B cell (primary cell): ENCODE results near the gene RABEP2. TPM values are rescaled to one million over a fixed set of nuclear protein-coding genes. Genes with fewer than 3 reads are reported as not detected.

ENCODE experiments used
- ATAC-seq: fragments of 200-7000 bp; cut with Tn5 transposase; one replicate; pipeline ENCODE4 v1.10.0; 2021; ENCODE audit warnings: low read depth, mild to moderate bottlenecking, moderate number of reproducible peaks, moderate library complexity
- CTCF ChIA-PET: fragments of 350-600 bp; sonication (Branson Sonifier 250); formaldehyde crosslinking; loops from one replicate; lab custom pipeline; 2021; ENCODE audit warnings: antibody characterized with exemption, inconsistent platforms; lab: Charles Lee
- POLR2A ChIA-PET: fragments of 350-600 bp; sonication (Branson Sonifier 250); formaldehyde crosslinking; loops from one replicate; lab custom pipeline; 2021; ENCODE audit warnings: antibody characterized with exemption; lab: Charles Lee
- DNase-seq: peaks from one replicate; pipeline ENCODE4 v3.0.0; 2013
- H2AFZ ChIP-seq: 2 replicates; pipeline ENCODE4 v1.6.1; 2012; ENCODE audit warnings: mild to moderate bottlenecking, low read depth, low read length; ENCODE audit not compliant: insufficient read depth, poor library complexity, severe bottlenecking
- H3K27ac ChIP-seq, 2 donors: 1 replicate in 1 of 2; 2 replicates in 1 of 2; pipeline ENCODE4 v1.5.1; 2012 to 2013; ENCODE audit warnings: low read length in 2 of 2, mild to moderate bottlenecking in 2 of 2, moderate library complexity in 1 of 2
- H3K27me3 ChIP-seq, 4 experiments: fragments of 200-600 bp in 1 of 4; sonication (generic) in 1 of 4; replicated peaks in 1 of 4; 1 replicate in 2 of 4; 2 replicates in 2 of 4; pipeline versions ENCODE4 v1.6.1 to v1.7.0; 2013 to 2016; ENCODE audit warnings: low read length in 3 of 4, mild to moderate bottlenecking in 2 of 4, mixed read lengths in 1 of 4, moderate library complexity in 1 of 4; ENCODE audit not compliant: insufficient read depth in 4 of 4, control insufficient read depth in 3 of 4; ENCODE audit errors: control extremely low read depth in 1 of 4
- H3K36me3 ChIP-seq, 2 experiments: replicated peaks in 1 of 2; 1 replicate in 1 of 2; 2 replicates in 1 of 2; pipeline versions ENCODE4 v1.6.1 to v1.7.1; 2013; ENCODE audit warnings: low read length in 1 of 2; ENCODE audit not compliant: insufficient read depth in 2 of 2, control insufficient read depth in 1 of 2; ENCODE audit errors: control extremely low read depth in 1 of 2, extremely low read depth in 1 of 2
- H3K4me1 ChIP-seq, 2 donors: fragments of 200-600 bp in 1 of 2; sonication (generic) in 1 of 2; 1 replicate in 1 of 2; 2 replicates in 1 of 2; pipeline versions ENCODE4 v1.5.1 to v1.6.1; 2013 to 2017; ENCODE audit warnings: low read length in 2 of 2; ENCODE audit not compliant: control insufficient read depth in 2 of 2, insufficient read depth in 2 of 2
- H3K4me2 ChIP-seq: replicated peaks from 2 replicates; pipeline ENCODE3; 2012; ENCODE audit warnings: mild to moderate bottlenecking, low read depth, low read length; ENCODE audit not compliant: poor library complexity, severe bottlenecking
- H3K4me3 ChIP-seq, 5 experiments: fragments of 200-600 bp in 1 of 5; sonication (generic) in 1 of 5; 1 replicate in 3 of 5; 2 replicates in 2 of 5; pipeline versions ENCODE4 v1.5.1 to v1.7.0; 2011 to 2016; ENCODE audit warnings: low read length in 4 of 5, mild to moderate bottlenecking in 4 of 5, low read depth in 2 of 5, control low read depth in 1 of 5, moderate library complexity in 1 of 5; ENCODE audit not compliant: insufficient read depth in 1 of 5; ENCODE audit errors: control extremely low read depth in 1 of 5, extremely low read depth in 1 of 5
- H3K79me2 ChIP-seq: fragments of 200-600 bp; sonication (generic); one replicate; pipeline ENCODE4 v1.6.0; 2016; ENCODE audit warnings: low read length; ENCODE audit not compliant: control insufficient read depth, insufficient read depth
- H3K9ac ChIP-seq: fragments of 200-600 bp; sonication (generic); 2 replicates; pipeline ENCODE4 v1.6.1; 2017; ENCODE audit warnings: mild to moderate bottlenecking, low read length, moderate library complexity
- H3K9me3 ChIP-seq, 3 donors: one replicate each; pipeline versions ENCODE4 v1.6.1 to v1.7.1; 2013; ENCODE audit warnings: low read length in 2 of 3; ENCODE audit not compliant: control insufficient read depth in 2 of 3, insufficient read depth in 1 of 3; ENCODE audit errors: control extremely low read depth in 1 of 3
- H4K20me1 ChIP-seq: 2 replicates; pipeline ENCODE4 v1.6.0; 2012; ENCODE audit warnings: mild to moderate bottlenecking, low read length; ENCODE audit not compliant: insufficient read depth, control insufficient read depth, poor library complexity, severe bottlenecking
- H3K27ac Mint-ChIP-seq: one replicate; pipeline ENCODE4 v1.8.0; 2021; ENCODE audit warnings: mixed read lengths
- H3K27me3 Mint-ChIP-seq: one replicate; pipeline ENCODE4 v1.8.0; 2021; ENCODE audit warnings: mixed read lengths
- H3K4me1 Mint-ChIP-seq: one replicate; pipeline ENCODE4 v1.8.0; 2021; ENCODE audit warnings: mixed read lengths
- H3K4me3 Mint-ChIP-seq: one replicate; pipeline ENCODE4 v1.8.0; 2021; ENCODE audit warnings: mixed read lengths
- H3K9me3 Mint-ChIP-seq: one replicate; pipeline ENCODE4 v1.8.0; 2022; ENCODE audit warnings: mixed read lengths; ENCODE audit not compliant: insufficient read depth
- EZH2 ChIP-seq: IDR thresholded peaks from 2 replicates; pipeline ENCODE4 v1.6.1; 2012; ENCODE audit warnings: borderline replicate concordance, low read depth, mild to moderate bottlenecking, moderate library complexity, low read length; ENCODE audit not compliant: insufficient read depth, poor library complexity, severe bottlenecking
- WGBS: methylation state at CpG from one replicate; pipeline ENCODE4 v1.1.5; 2013; ENCODE audit warnings: missing lambda C conversion rate; ENCODE audit not compliant: insufficient coverage; 5-methylcytosine and 5-hydroxymethylcytosine counted together
- intact Hi-C: fragments of 100-400 bp; cut with micrococcal nuclease; formaldehyde crosslinking; loops from one replicate; pipeline ENCODE4 v1.10.0; 2022
- polyA plus RNA-seq: library from polyadenylated mRNA; depleted of rRNA; stranded (reverse); fragments of >200 nt; gene quantifications from 2 replicates; pipeline ENCODE4 v1.2.3, GENCODE V29; 2012
- total RNA-seq, 2 donors: library from RNA; stranded (reverse); fragments of 120-200 nt in 1 of 2; gene quantifications; 1 replicate in 1 of 2; 2 replicates in 1 of 2; pipeline versions ENCODE4 v1.2.3 to v1.2.4, GENCODE V29; 2013 to 2022
- TF ChIP-seq, protein P1 (sequence below): fragments of 200-600 bp; IDR thresholded peaks from one replicate; pipeline ENCODE4 v1.8.0; 2022; ENCODE audit warnings: antibody characterized with exemption, mild to moderate bottlenecking

The RABEP2 gene
- total and polyA plus RNA-seq, 2 donors (not counting 1 experiment from before 2014, with no cell fraction given) = 136 to 178 TPM

- WGBS = 92% methylated on average over 1 of the region's 3 CpGs
- intact Hi-C loops = no loop called here
- ChIA-PET POLR2A (no interaction called here), CTCF (no interaction called here)
- TF ChIP-seq, protein P1, sequence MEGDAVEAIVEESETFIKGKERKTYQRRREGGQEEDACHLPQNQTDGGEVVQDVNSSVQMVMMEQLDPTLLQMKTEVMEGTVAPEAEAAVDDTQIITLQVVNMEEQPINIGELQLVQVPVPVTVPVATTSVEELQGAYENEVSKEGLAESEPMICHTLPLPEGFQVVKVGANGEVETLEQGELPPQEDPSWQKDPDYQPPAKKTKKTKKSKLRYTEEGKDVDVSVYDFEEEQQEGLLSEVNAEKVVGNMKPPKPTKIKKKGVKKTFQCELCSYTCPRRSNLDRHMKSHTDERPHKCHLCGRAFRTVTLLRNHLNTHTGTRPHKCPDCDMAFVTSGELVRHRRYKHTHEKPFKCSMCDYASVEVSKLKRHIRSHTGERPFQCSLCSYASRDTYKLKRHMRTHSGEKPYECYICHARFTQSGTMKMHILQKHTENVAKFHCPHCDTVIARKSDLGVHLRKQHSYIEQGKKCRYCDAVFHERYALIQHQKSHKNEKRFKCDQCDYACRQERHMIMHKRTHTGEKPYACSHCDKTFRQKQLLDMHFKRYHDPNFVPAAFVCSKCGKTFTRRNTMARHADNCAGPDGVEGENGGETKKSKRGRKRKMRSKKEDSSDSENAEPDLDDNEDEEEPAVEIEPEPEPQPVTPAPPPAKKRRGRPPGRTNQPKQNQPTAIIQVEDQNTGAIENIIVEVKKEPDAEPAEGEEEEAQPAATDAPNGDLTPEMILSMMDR = no peak
- H3K36me3 ChIP-seq = peaks cover 5 to 43% of the 10 kb centered on the region in 2 experiments
- H3K9ac ChIP-seq = no peak overlapping the region
- no peak overlapping the region for H3K27ac ChIP-seq
- no peak overlapping the region for H2AFZ ChIP-seq
- no peaks in the 10 kb centered on the region for H4K20me1 ChIP-seq
- ATAC-seq (no peak), DNase-seq (no peak)
- H3K79me2 ChIP-seq = peaks cover 7% of the 10 kb centered on the region
- H3K9me3 ChIP-seq = no peaks in the 10 kb centered on the region
- H3K4me1 ChIP-seq = no peaks in the 10 kb centered on the region
- no peak overlapping the region for H3K4me3 Mint-ChIP-seq
- H3K4me3 ChIP-seq = no peak overlapping the region
- H3K27me3 ChIP-seq = no peaks in the 10 kb centered on the region
- H3K4me1 Mint-ChIP-seq = no peaks in the 10 kb centered on the region
- H3K27ac Mint-ChIP-seq = no peak overlapping the region
- no peaks in the 10 kb centered on the region for H3K27me3 Mint-ChIP-seq
- H3K9me3 Mint-ChIP-seq = no peaks in the 10 kb centered on the region
- H3K4me2 ChIP-seq = no peak overlapping the region
Observed at GRCh38 chr16:28964072-28964471, 39.0 kb upstream of the RABEP2 start.

DNA sequence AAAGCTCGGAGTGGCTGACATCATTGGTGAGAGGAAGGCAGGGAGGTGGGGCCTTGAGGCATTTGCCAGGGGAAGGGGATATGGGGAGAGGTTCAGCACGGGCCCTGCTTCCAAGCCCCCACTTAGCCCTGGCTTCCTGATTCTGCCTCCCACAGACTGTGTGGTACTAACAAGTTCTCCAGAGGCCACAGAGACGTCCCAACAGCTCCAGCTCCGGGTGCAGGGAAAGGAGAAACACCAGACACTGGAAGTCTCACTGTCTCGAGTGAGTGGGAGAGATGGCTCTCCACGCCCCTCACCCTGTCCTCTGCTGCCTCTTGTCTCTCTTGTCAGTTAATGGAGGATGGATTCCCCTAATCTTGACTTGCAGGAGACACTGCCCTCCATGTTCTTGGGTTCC is 33.8 kb upstream of the RABEP2 start:
- Histone ChIP-seq H3K27me3 (no peaks in the 10 kb centered on the region), H3K9me3 (no peaks in the 10 kb centered on the region), H3K79me2 (peaks cover 34% of the 10 kb centered on the region), H2AFZ (no peak overlapping the region), H3K36me3 (peaks cover 0 to 70% of the 10 kb centered on the region in 2 experiments), H3K4me3 (no peak overlapping the region), H3K9ac (no peak overlapping the region), H3K27ac (no peak overlapping the region), H3K4me2 (no peak overlapping the region), H3K4me1 (no peaks in the 10 kb centered on the region), H4K20me1 (peaks cover 16% of the 10 kb centered on the region)
- Mint-ChIP-seq H3K27me3 (no peaks in the 10 kb centered on the region), H3K9me3 (no peaks in the 10 kb centered on the region), H3K4me1 (peaks cover 1% of the 10 kb centered on the region), H3K4me3 (no peak overlapping the region), H3K27ac (no peak overlapping the region)
- ChIA-PET CTCF (interaction anchor here (1.2 kb wide), 1 partner anchor 15 kb away, joined by 5 read pairs; the partner anchor contains the start of gene SPNS1), POLR2A (no interaction called here)
- ATAC-seq (no peak), DNase-seq (no peak)
- TF ChIP-seq, protein P1 = no peak
- TF ChIP-seq EZH2 = no peak
- intact Hi-C loops = no loop called here
- WGBS = 100% methylated on average over 3 of the region's 6 CpGs
